Neural cell (in vitro differentiated cells): ENCODE data around the gene GABRD. TPM values are rescaled to one million over a fixed set of nuclear protein-coding genes. Genes with fewer than 3 reads are reported as not detected.

Experiments
- H2AFZ ChIP-seq: fragments of 200-600, 300-800 bp; sonication (generic), shearing (Covaris generic); 2 replicates; pipeline ENCODE4 v1.6.0; 2014; ENCODE audit warnings: low read depth, mild to moderate bottlenecking, antibody characterized with exemption, low read length, moderate library complexity
- H3F3A ChIP-seq: fragments of 200-600 bp; shearing (Covaris generic); 2 replicates; pipeline ENCODE4 v1.6.1; 2016; ENCODE audit warnings: mild to moderate bottlenecking, moderate library complexity, mixed read lengths, antibody characterized with exemption, low read length; ENCODE audit not compliant: insufficient read depth, poor library complexity, severe bottlenecking
- H3K27ac ChIP-seq: fragments of 200-600, 300-800 bp; sonication (generic), shearing (Covaris generic); 2 replicates; pipeline ENCODE4 v1.5.1; 2014; ENCODE audit warnings: mild to moderate bottlenecking, low read length, moderate library complexity
- H3K27me3 ChIP-seq: fragments of 300-800, 200-600 bp; sonication (generic), shearing (Covaris generic); 2 replicates; pipeline ENCODE4 v1.6.0; 2014; ENCODE audit warnings: mild to moderate bottlenecking, low read depth, low read length, moderate library complexity; ENCODE audit not compliant: insufficient read depth
- H3K36me3 ChIP-seq: fragments of 300-800, 200-600 bp; sonication (generic), shearing (Covaris generic); 2 replicates; pipeline ENCODE4 v1.5.1; 2014; ENCODE audit warnings: mild to moderate bottlenecking, antibody characterized with exemption, low read length, moderate library complexity; ENCODE audit not compliant: insufficient read depth
- H3K4me2 ChIP-seq: fragments of 300-800, 200-600 bp; sonication (generic), shearing (Covaris generic); 2 replicates; pipeline ENCODE4 v1.6.0; 2014; ENCODE audit warnings: mild to moderate bottlenecking, low read length
- H3K4me3 ChIP-seq: fragments of 300-800, 200-600 bp; sonication (generic), shearing (Covaris generic); 2 replicates; pipeline ENCODE4 v1.5.1; 2014; ENCODE audit warnings: mild to moderate bottlenecking, low read length, moderate library complexity
- H3K79me2 ChIP-seq: fragments of 200-600 bp; shearing (Covaris generic); replicated peaks from 2 replicates; pipeline ENCODE4 v1.6.0; 2014; ENCODE audit warnings: mild to moderate bottlenecking, low read length, moderate library complexity; ENCODE audit not compliant: insufficient read depth
- H3K9ac ChIP-seq: fragments of 300-800, 200-600 bp; sonication (generic), shearing (Covaris generic); 2 replicates; pipeline ENCODE4 v1.6.1; 2016; ENCODE audit warnings: mild to moderate bottlenecking, low read length, mixed read lengths
- H3K9me2 ChIP-seq: fragments of 200-600 bp; shearing (Covaris generic); 2 replicates; pipeline ENCODE4 v1.6.1; 2016; ENCODE audit warnings: mild to moderate bottlenecking, low read length, mixed read lengths; ENCODE audit not compliant: insufficient read depth
- H3K9me3 ChIP-seq: fragments of 200-600, 300-800 bp; sonication (generic), shearing (Covaris generic); 2 replicates; pipeline ENCODE4 v1.6.1; 2016; ENCODE audit warnings: mild to moderate bottlenecking, mixed run types, low read length, moderate library complexity, mixed read lengths
- H4K20me1 ChIP-seq: fragments of 200-600 bp; shearing (Covaris generic); 2 replicates; pipeline ENCODE4 v1.6.1; 2016; ENCODE audit warnings: mild to moderate bottlenecking, mixed run types; ENCODE audit not compliant: insufficient read depth
- CTCF ChIP-seq: fragments of 450-650 bp; IDR thresholded peaks from 2 replicates; pipeline ENCODE4 v1.5.1; 2014; ENCODE audit warnings: antibody characterized with exemption, mild to moderate bottlenecking, moderate library complexity; ENCODE audit not compliant: poor library complexity, severe bottlenecking
- EP300 ChIP-seq: fragments of 450-650 bp; conservative IDR thresholded peaks from 2 replicates; pipeline ENCODE4 v1.6.1; 2014; ENCODE audit warnings: antibody characterized with exemption, mild to moderate bottlenecking, moderate library complexity; ENCODE audit not compliant: poor library complexity, severe bottlenecking
- EZH2 ChIP-seq: fragments of 200-600, 300-800 bp; shearing (Covaris generic), sonication (generic); IDR thresholded peaks from 2 replicates; pipeline ENCODE4 v1.6.1; 2014; ENCODE audit warnings: antibody characterized with exemption, low read length, borderline replicate concordance, mild to moderate bottlenecking; ENCODE audit not compliant: insufficient read depth, poor library complexity, severe bottlenecking
- MXI1 ChIP-seq: fragments of 450-650 bp; conservative IDR thresholded peaks from 2 replicates; pipeline ENCODE4 v1.6.1; 2014; ENCODE audit warnings: antibody characterized with exemption, mild to moderate bottlenecking; ENCODE audit not compliant: poor library complexity, severe bottlenecking
- POLR2AphosphoS5 ChIP-seq: IDR thresholded peaks from 2 replicates; pipeline ENCODE4 v1.6.1; 2012
- RAD21 ChIP-seq: fragments of 450-650 bp; conservative IDR thresholded peaks from 2 replicates; pipeline ENCODE4 v1.6.1; 2014; ENCODE audit warnings: antibody characterized with exemption, mild to moderate bottlenecking, moderate library complexity
- REST ChIP-seq: IDR thresholded peaks from 2 replicates; pipeline ENCODE4 v1.6.1; 2012; ENCODE audit warnings: borderline replicate concordance
- SMC3 ChIP-seq: fragments of 450-650 bp; conservative IDR thresholded peaks from 2 replicates; pipeline ENCODE4 v1.6.1; 2014; ENCODE audit warnings: antibody characterized with exemption, mild to moderate bottlenecking, moderate library complexity; ENCODE audit not compliant: poor library complexity
- TAF1 ChIP-seq: IDR thresholded peaks from 2 replicates; pipeline ENCODE4 v1.6.1; 2012; ENCODE audit warnings: low read depth
- polyA plus RNA-seq: library from polyadenylated mRNA; depleted of rRNA; stranded (reverse); fragments of >200 nt; gene quantifications from 2 replicates; pipeline ENCODE4 v1.2.3, GENCODE V29; 2014

The GABRD gene
- polyA plus RNA-seq, 1 donor from 2014 or later: 0.85 TPM

- H3K9me3 ChIP-seq: no peaks in the 10 kb centered on the region
- H4K20me1 ChIP-seq: no peaks in the 10 kb centered on the region
- no peaks in the 10 kb centered on the region for H3K36me3 ChIP-seq
- H2AFZ ChIP-seq: no peak overlapping the region
- H3K4me2 ChIP-seq: no peak overlapping the region
- no peaks in the 10 kb centered on the region for H3K9me2 ChIP-seq
- no peak overlapping the region for H3K4me3 ChIP-seq
- H3K27me3 ChIP-seq: no peaks in the 10 kb centered on the region
- H3K9ac ChIP-seq: no peak overlapping the region
- H3K27ac ChIP-seq: no peak overlapping the region
- TF ChIP-seq SMC3 (no peak), EZH2 (no peak), TAF1 (no peak), MXI1 (no peak)
- H3F3A ChIP-seq: no peaks in the 10 kb centered on the region
- H3K79me2 ChIP-seq: no peaks in the 10 kb centered on the region
Measured at GRCh38 chr1:1989102-1989542, 30.0 kb upstream of the GABRD start.

GRCh38 chr1:1989789-1990188 is 29.4 kb upstream of the GABRD start:
- H3K27ac ChIP-seq: no peak overlapping the region
- H3K36me3 ChIP-seq: no peaks in the 10 kb centered on the region
- H3K4me3 ChIP-seq: no peak overlapping the region
- no peaks in the 10 kb centered on the region for H3K79me2 ChIP-seq
- TF ChIP-seq EP300 (peak; percentile 19), POLR2AphosphoS5 (no peak)
- H3K4me2 ChIP-seq: no peak overlapping the region
- H3K9me3 ChIP-seq: no peaks in the 10 kb centered on the region
- H3K27me3 ChIP-seq: no peaks in the 10 kb centered on the region
- no peak overlapping the region for H2AFZ ChIP-seq
- H3K9me2 ChIP-seq: no peaks in the 10 kb centered on the region
- H4K20me1 ChIP-seq: no peaks in the 10 kb centered on the region
- no peak overlapping the region for H3K9ac ChIP-seq
- no peaks in the 10 kb centered on the region for H3F3A ChIP-seq

GRCh38 chr1:1990222-1990621 is 28.9 kb upstream of the GABRD start:
- no peaks in the 10 kb centered on the region for H3F3A ChIP-seq
- no peak overlapping the region for H3K9ac ChIP-seq
- H3K27ac ChIP-seq: no peak overlapping the region
- no peak overlapping the region for H3K4me2 ChIP-seq
- H3K79me2 ChIP-seq: no peaks in the 10 kb centered on the region
- no peaks in the 10 kb centered on the region for H3K36me3 ChIP-seq
- no peaks in the 10 kb centered on the region for H4K20me1 ChIP-seq
- H3K4me3 ChIP-seq: no peak overlapping the region
- H2AFZ ChIP-seq: no peak overlapping the region
- H3K27me3 ChIP-seq: no peaks in the 10 kb centered on the region
- no peaks in the 10 kb centered on the region for H3K9me3 ChIP-seq
- TF ChIP-seq TAF1 (no peak), SMC3 (no peak), RAD21 (no peak), EZH2 (no peak), REST (no peak), MXI1 (no peak), CTCF (no peak), POLR2AphosphoS5 (no peak), EP300 (no peak)
- H3K9me2 ChIP-seq: no peaks in the 10 kb centered on the region
